MG63 (cell line): ENCODE results near the gene TPI1. TPM values are rescaled to one million over a fixed set of nuclear protein-coding genes. Genes with fewer than 3 reads are reported as not detected.
"Not testable (repeated sequence)": the region's sequence is repeated elsewhere in the genome, so short reads cannot be mapped to it uniquely, and the experiment has no call there.

Experiments
- DNase-seq: peaks from one replicate; pipeline ENCODE4 v3.0.0-alpha.2; 2020
- H3K27me3 ChIP-seq: fragments of 250-450 bp; sonication (Bioruptor Pico); 2 replicates; pipeline ENCODE4 v1.5.1; 2020; ENCODE audit warnings: mild to moderate bottlenecking, moderate library complexity
- H3K36me3 ChIP-seq: fragments of 250-450 bp; sonication (Bioruptor Pico); 2 replicates; pipeline ENCODE4 v1.5.1; 2020; ENCODE audit warnings: mild to moderate bottlenecking, moderate library complexity
- H3K4me3 ChIP-seq: fragments of 250-450 bp; sonication (Bioruptor Pico); 2 replicates; pipeline ENCODE4 v1.5.1; 2020; ENCODE audit warnings: mild to moderate bottlenecking, moderate library complexity
- H3K9me3 ChIP-seq: fragments of 250-450 bp; sonication (Bioruptor Pico); 2 replicates; pipeline ENCODE4 v1.5.1; 2020; ENCODE audit warnings: mild to moderate bottlenecking, moderate library complexity
- total RNA-seq: library from RNA; depleted of rRNA; stranded (reverse); fragments of >200 nt; shearing (Covaris generic); gene quantifications from 2 replicates; pipeline ENCODE4 v1.2.3, GENCODE V29; 2014; ENCODE audit warnings: low replicate concordance

The TPI1 gene
- total RNA-seq, 1 experiment from 2014 or later = 1,845 TPM

- Histone ChIP-seq H3K9me3 (no peaks in the 10 kb centered on the region), H3K36me3 (peaks cover 48% of the 10 kb centered on the region), H3K27me3 (no peaks in the 10 kb centered on the region), H3K4me3 (peak overlapping the region; percentile 92)
- DNase-seq = peak; percentile 81
Observed at GRCh38 chr12:6872073-6873048, 5.0 kb downstream of the TPI1 start.

- H3K9me3 ChIP-seq = no peaks in the 10 kb centered on the region
Observed at GRCh38 chr12:6873094-6874014, 6.0 kb downstream of the TPI1 start, which contains the start of gene SPSB2. TSS of gene SPSB2 (minus strand) at chr12:6873303. CDS start at chr12:6872901, 402 bp downstream.

GRCh38 chr12:6874015-6874368 lies 6.7 kb downstream of the TPI1 start:
- H3K4me3 ChIP-seq = peak overlapping the region; percentile 92
- H3K36me3 ChIP-seq = peaks cover 36% of the 10 kb centered on the region
- not testable (repeated sequence) for H3K9me3 ChIP-seq, H3K27me3 ChIP-seq, DNase-seq

More at GRCh38 chr12:6873094-6874014, 6.0 kb downstream of the TPI1 start, which contains the start of gene SPSB2:
- Histone ChIP-seq H3K27me3 (no peaks in the 10 kb centered on the region), H3K36me3 (peaks cover 41% of the 10 kb centered on the region), H3K4me3 (peak within 1 kb of the TSS; percentile 92)
- peak; percentile 98 for DNase-seq

- H3K36me3 ChIP-seq, DNase-seq, H3K4me3 ChIP-seq, H3K9me3 ChIP-seq, H3K27me3 ChIP-seq: not testable (repeated sequence)
Observed at GRCh38 chr12:6879824-6880223, 12.5 kb downstream of the TPI1 start.

GRCh38 chr12:6883252-6883651 lies 15.9 kb downstream of the TPI1 start:
- Histone ChIP-seq H3K4me3 (no peak overlapping the region), H3K27me3 (no peaks in the 10 kb centered on the region), H3K9me3 (no peaks in the 10 kb centered on the region), H3K36me3 (peaks cover 8% of the 10 kb centered on the region)
- no peak for DNase-seq

GRCh38 chr12:6883683-6884082 lies 16.4 kb downstream of the TPI1 start:
- DNase-seq = no peak
- H3K9me3 ChIP-seq = no peaks in the 10 kb centered on the region
- no peaks in the 10 kb centered on the region for H3K27me3 ChIP-seq
- peaks cover 8% of the 10 kb centered on the region for H3K36me3 ChIP-seq
- no peak overlapping the region for H3K4me3 ChIP-seq

- Histone ChIP-seq H3K36me3 (peaks cover 5% of the 10 kb centered on the region; the same call in 1 of the 2 replicates), H3K9me3 (no peaks in the 10 kb centered on the region), H3K27me3 (no peaks in the 10 kb centered on the region), H3K4me3 (no peak overlapping the region)
- no peak for DNase-seq
Observed at GRCh38 chr12:6884539-6884938, 17.2 kb downstream of the TPI1 start.

- peaks cover 11% of the 10 kb centered on the region for H3K36me3 ChIP-seq
- H3K4me3 ChIP-seq, DNase-seq, H3K27me3 ChIP-seq, H3K9me3 ChIP-seq: not testable (repeated sequence)
Observed at GRCh38 chr12:6886206-6886999, 19.1 kb downstream of the TPI1 start.

- Histone ChIP-seq H3K4me3 (no peak overlapping the region), H3K27me3 (no peaks in the 10 kb centered on the region), H3K36me3 (peaks cover 11% of the 10 kb centered on the region), H3K9me3 (no peaks in the 10 kb centered on the region)
- DNase-seq = no peak
Observed at GRCh38 chr12:6887460-6887859, 20.1 kb downstream of the TPI1 start.

- Histone ChIP-seq H3K9me3 (no peaks in the 10 kb centered on the region), H3K27me3 (no peaks in the 10 kb centered on the region), H3K36me3 (peaks cover 11% of the 10 kb centered on the region), H3K4me3 (no peak overlapping the region)
- no peak for DNase-seq
Observed at GRCh38 chr12:6888360-6888759, 21.0 kb downstream of the TPI1 start.

- not testable (repeated sequence) for DNase-seq, H3K4me3 ChIP-seq, H3K27me3 ChIP-seq, H3K9me3 ChIP-seq
- peaks cover 11% of the 10 kb centered on the region for H3K36me3 ChIP-seq
Observed at GRCh38 chr12:6888794-6889193, 21.5 kb downstream of the TPI1 start.

- not testable (repeated sequence) for H3K27me3 ChIP-seq, H3K9me3 ChIP-seq, H3K36me3 ChIP-seq, DNase-seq, H3K4me3 ChIP-seq
Observed at GRCh38 chr12:6889775-6890573, 22.6 kb downstream of the TPI1 start.

- Histone ChIP-seq H3K36me3 (peaks cover 6% of the 10 kb centered on the region), H3K9me3 (no peaks in the 10 kb centered on the region), H3K4me3 (peak overlapping the region; percentile 42), H3K27me3 (no peaks in the 10 kb centered on the region)
- peak; percentile 94 for DNase-seq
Observed at GRCh38 chr12:6890789-6891645, 23.7 kb downstream of the TPI1 start.

- Histone ChIP-seq H3K9me3 (no peaks in the 10 kb centered on the region), H3K36me3 (peaks cover 6% of the 10 kb centered on the region), H3K27me3 (no peaks in the 10 kb centered on the region), H3K4me3 (peak overlapping the region; percentile 42)
- DNase-seq = no peak
Observed at GRCh38 chr12:6891646-6892001, 24.3 kb downstream of the TPI1 start.

- not testable (repeated sequence) for H3K4me3 ChIP-seq, DNase-seq, H3K36me3 ChIP-seq, H3K9me3 ChIP-seq, H3K27me3 ChIP-seq
Observed at GRCh38 chr12:6892683-6893082, 25.4 kb downstream of the TPI1 start.
